Naive thymus-derived CD4-positive, alpha-beta T cell (primary cell): ENCODE measurements around the gene NOTO. TPM values are rescaled to one million over a fixed set of nuclear protein-coding genes. Genes with fewer than 3 reads are reported as not detected.
"Not testable (repeated sequence)": the region's sequence is repeated elsewhere in the genome, so short reads cannot be mapped to it uniquely, and the experiment has no call there.

Experiments used
- ATAC-seq: fragments of 150-1000 bp; cut with Tn5 transposase; 2 replicates; pipeline ENCODE4 v1.10.0; 2021; ENCODE audit warnings: mild to moderate bottlenecking, moderate library complexity
- CTCF ChIA-PET: fragments of 350-600 bp; sonication (Branson Sonifier 250); formaldehyde crosslinking; loops from one replicate; lab custom pipeline; 2021; ENCODE audit warnings: antibody characterized with exemption; lab: Charles Lee
- POLR2A ChIA-PET: fragments of 350-600 bp; sonication (Branson Sonifier 250); formaldehyde crosslinking; loops from one replicate; lab custom pipeline; 2021; ENCODE audit warnings: antibody characterized with exemption, inconsistent platforms; lab: Charles Lee
- DNase-seq, 9 donors: peaks; one replicate each; pipeline versions ENCODE4 v3.0.0 to v3.0.0-alpha.2; 2020 to 2022; ENCODE audit warnings: mixed read lengths in 1 of 9
- H3K27ac ChIP-seq: one replicate; pipeline ENCODE4 v1.7.0; 2013; ENCODE audit warnings: mild to moderate bottlenecking, low read depth, low read length, moderate library complexity
- H3K27me3 ChIP-seq, 2 donors: one replicate each; pipeline ENCODE4 v1.7.0; 2013; ENCODE audit warnings: low read length in 2 of 2, mild to moderate bottlenecking in 2 of 2, moderate library complexity in 2 of 2; ENCODE audit not compliant: control insufficient read depth in 2 of 2, insufficient read depth in 2 of 2
- H3K36me3 ChIP-seq, 3 experiments: 1 replicate in 2 of 3; 2 replicates in 1 of 3; pipeline ENCODE4 v1.7.0; 2013; ENCODE audit warnings: low read length in 3 of 3, mild to moderate bottlenecking in 3 of 3, moderate library complexity in 1 of 3; ENCODE audit not compliant: insufficient read depth in 3 of 3, control insufficient read depth in 2 of 3
- H3K4me1 ChIP-seq, 2 donors: one replicate each; pipeline ENCODE4 v1.7.0; 2013; ENCODE audit warnings: low read length in 2 of 2, mild to moderate bottlenecking in 2 of 2, moderate library complexity in 1 of 2; ENCODE audit not compliant: control insufficient read depth in 2 of 2, insufficient read depth in 2 of 2
- H3K4me3 ChIP-seq: 2 replicates; pipeline ENCODE4 v1.7.0; 2013; ENCODE audit warnings: mild to moderate bottlenecking, low read length
- H3K9me3 ChIP-seq, 3 experiments: 1 replicate in 2 of 3; 2 replicates in 1 of 3; pipeline ENCODE4 v1.7.0; 2013; ENCODE audit warnings: low read length in 3 of 3; ENCODE audit not compliant: control insufficient read depth in 2 of 3
- H3K27ac Mint-ChIP-seq, 9 donors: one replicate each; pipeline ENCODE4 v1.8.0; 2020 to 2022; ENCODE audit warnings: mixed read lengths in 9 of 9, mild to moderate bottlenecking in 8 of 9, moderate library complexity in 5 of 9, inconsistent platforms in 2 of 9
- H3K27me3 Mint-ChIP-seq, 5 donors: one replicate each; pipeline ENCODE4 v1.8.0; 2021 to 2022; ENCODE audit warnings: mixed read lengths in 5 of 5, mild to moderate bottlenecking in 1 of 5
- H3K36me3 Mint-ChIP-seq, 5 donors: one replicate each; pipeline ENCODE4 v1.8.0; 2020 to 2022; ENCODE audit warnings: mixed read lengths in 5 of 5, mild to moderate bottlenecking in 3 of 5, inconsistent platforms in 1 of 5
- H3K4me1 Mint-ChIP-seq, 7 donors: one replicate each; pipeline ENCODE4 v1.8.0; 2020 to 2022; ENCODE audit warnings: mixed read lengths in 7 of 7, mild to moderate bottlenecking in 3 of 7, inconsistent platforms in 1 of 7
- H3K4me3 Mint-ChIP-seq, 10 donors: one replicate each; pipeline ENCODE4 v1.8.0; 2020 to 2022; ENCODE audit warnings: mild to moderate bottlenecking in 10 of 10, mixed read lengths in 10 of 10, moderate library complexity in 6 of 10, inconsistent platforms in 2 of 10
- H3K9me3 Mint-ChIP-seq, 11 donors: one replicate each; pipeline ENCODE4 v1.8.0; 2020 to 2022; ENCODE audit warnings: mixed read lengths in 11 of 11, mild to moderate bottlenecking in 4 of 11, inconsistent platforms in 1 of 11, moderate library complexity in 1 of 11
- intact Hi-C, 2 donors: fragments of 100-400 bp; cut with micrococcal nuclease; formaldehyde crosslinking; loops; one replicate each; pipeline ENCODE4 v1.15.1; 2023
- polyA plus RNA-seq, 2 donors: library from polyadenylated mRNA; unstranded; fragments of 300-500 nt; fragmentation: Illumina TruSeq; gene quantifications; one replicate each; pipeline ENCODE4 v1.2.3, GENCODE V29; 2021
- total RNA-seq, 6 experiments: library from RNA in 5 of 6; stranded (reverse) in 5 of 6; gene quantifications; 1 replicate in 5 of 6; 2 replicates in 1 of 6; pipeline ENCODE4 v1.2.3 and lab custom pipeline; 2021 to 2026

Gene NOTO
- total and polyA plus RNA-seq, 7 experiments from 2014 or later = not detected

DNA sequence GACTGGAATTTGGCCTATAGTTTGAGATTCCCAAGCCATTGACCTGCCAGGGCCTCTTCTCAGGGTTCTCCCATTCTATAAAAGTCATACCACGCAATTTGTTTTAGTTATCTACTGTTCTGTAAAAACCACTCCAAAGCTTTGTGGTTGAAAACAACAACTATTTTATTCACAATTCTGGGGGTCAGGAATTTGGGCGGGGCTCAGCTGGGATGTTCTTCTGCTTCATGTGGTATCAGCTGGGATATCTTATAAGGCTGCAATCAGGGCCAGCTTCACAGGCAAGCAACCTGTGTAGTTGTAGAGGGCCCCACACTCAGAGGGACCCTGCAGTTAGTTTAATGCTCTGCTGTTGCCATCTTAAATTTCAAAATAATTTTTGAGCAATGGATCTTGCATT, 16.4 kb upstream of the NOTO start:
- Histone ChIP-seq H3K36me3 (no peaks in the 10 kb centered on the region), H3K9me3 (no peaks in the 10 kb centered on the region), H3K27ac (no peak overlapping the region), H3K27me3 (no peaks in the 10 kb centered on the region), H3K4me1 (no peaks in the 10 kb centered on the region), H3K4me3 (no peak overlapping the region)
- intact Hi-C loops = no loop called here
- Mint-ChIP-seq H3K9me3 (peaks cover 0 to 14% (median 0%) of the 10 kb centered on the region in 11 donors), H3K4me1 (peaks cover 0 to 6% (median 0%) of the 10 kb centered on the region in 7 donors), H3K27ac (no peak overlapping the region), H3K27me3 (peaks cover 5 to 36% (median 9%) of the 10 kb centered on the region in 5 donors), H3K36me3 (peaks cover 0 to 13% (median 4%) of the 10 kb centered on the region in 5 donors), H3K4me3 (no peak overlapping the region)
- no peak for DNase-seq
- ChIA-PET CTCF (interaction anchor here (1.8 kb wide), 1 partner anchor 9 kb away, joined by 9 read pairs; no protein-coding TSS in a partner anchor), POLR2A (no interaction called here)
- ATAC-seq = no peak

DNA sequence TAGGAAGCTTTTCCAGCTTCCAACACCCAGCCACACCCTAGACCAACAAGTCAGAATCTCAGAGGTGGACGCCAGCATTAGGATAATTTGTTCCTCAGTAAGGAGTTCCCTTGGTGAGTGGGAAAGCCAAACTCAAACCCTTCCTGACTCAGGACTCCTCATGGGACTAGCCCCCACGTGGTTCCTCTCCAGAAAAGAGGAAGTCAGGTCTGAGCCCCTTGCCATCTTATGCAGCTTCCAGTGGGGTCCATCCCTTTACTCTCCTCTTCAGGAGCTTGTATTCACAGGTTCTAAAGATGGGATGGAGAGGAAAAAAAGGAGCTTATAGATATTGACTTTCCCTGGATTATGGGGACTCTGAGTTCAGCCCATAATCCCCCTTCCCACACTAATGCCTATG, 14.8 kb upstream of the NOTO start:
- ATAC-seq = no peak
- peaks cover 4 to 31% (median 5%) of the 10 kb centered on the region in 5 donors for H3K27me3 Mint-ChIP-seq
- no peaks in the 10 kb centered on the region for H3K4me1 ChIP-seq
- intact Hi-C loops = no loop called here
- no peak overlapping the region for H3K27ac Mint-ChIP-seq
- H3K9me3 Mint-ChIP-seq = peaks cover 0 to 14% (median 0%) of the 10 kb centered on the region in 11 donors
- no peaks in the 10 kb centered on the region for H3K9me3 ChIP-seq
- no peaks in the 10 kb centered on the region for H3K27me3 ChIP-seq
- ChIA-PET POLR2A (interaction anchor here (1.0 kb wide), 1 partner anchor 10 kb away, joined by 4 read pairs; no protein-coding TSS in a partner anchor), CTCF (no interaction called here)
- peaks cover 0 to 13% (median 4%) of the 10 kb centered on the region in 5 donors for H3K36me3 Mint-ChIP-seq
- no peaks in the 10 kb centered on the region for H3K36me3 ChIP-seq
- no peak overlapping the region for H3K27ac ChIP-seq
- DNase-seq = no peak
- no peak overlapping the region for H3K4me3 Mint-ChIP-seq
- no peak overlapping the region for H3K4me3 ChIP-seq
- H3K4me1 Mint-ChIP-seq = peaks cover 0 to 3% (median 0%) of the 10 kb centered on the region in 7 donors

DNA sequence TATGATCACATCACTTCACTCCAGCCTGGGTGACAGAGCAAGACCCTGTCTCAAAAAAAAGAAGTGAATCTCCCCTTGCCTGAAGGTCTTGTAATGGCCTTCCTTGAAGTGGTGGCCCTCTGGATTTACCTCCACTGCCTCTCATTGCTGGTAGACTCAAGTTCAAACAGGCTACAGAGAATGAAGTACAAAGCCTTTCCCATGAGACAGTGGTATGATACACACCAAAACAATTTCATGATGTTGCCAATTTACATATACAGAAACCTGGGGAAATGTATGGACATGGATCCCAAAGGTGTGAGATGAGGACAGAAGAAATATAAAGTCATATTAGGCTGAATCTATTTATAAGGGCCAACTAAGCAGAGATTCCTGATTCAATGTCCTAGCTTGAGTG, 4.8 kb upstream of the NOTO start:
- H3K27me3 ChIP-seq = peaks cover 3 to 6% of the 10 kb centered on the region in 2 donors
- DNase-seq (no peak), ATAC-seq (no peak)
- no peak overlapping the region for H3K27ac ChIP-seq
- H3K4me3 ChIP-seq = no peak overlapping the region
- no peaks in the 10 kb centered on the region for H3K4me1 ChIP-seq
- H3K4me1 Mint-ChIP-seq = peaks cover 0 to 8% (median 7%) of the 10 kb centered on the region in 7 donors
- ChIA-PET POLR2A (interaction anchor here (0.6 kb wide), 1 partner anchor 20 kb away, joined by 3 read pairs; no protein-coding TSS in a partner anchor), CTCF (interaction anchor here (0.8 kb wide), 1 partner anchor 15 kb away, joined by 3 read pairs; no protein-coding TSS in a partner anchor)
- no peaks in the 10 kb centered on the region for H3K9me3 Mint-ChIP-seq
- no peaks in the 10 kb centered on the region for H3K9me3 ChIP-seq
- peaks cover 31 to 53% (median 33%) of the 10 kb centered on the region in 5 donors for H3K27me3 Mint-ChIP-seq
- peaks cover 0 to 3% (median 0%) of the 10 kb centered on the region in 5 donors for H3K36me3 Mint-ChIP-seq
- H3K36me3 ChIP-seq = no peaks in the 10 kb centered on the region
- H3K27ac Mint-ChIP-seq = no peak overlapping the region
- intact Hi-C loops = no loop called here
- no peak overlapping the region for H3K4me3 Mint-ChIP-seq

DNA sequence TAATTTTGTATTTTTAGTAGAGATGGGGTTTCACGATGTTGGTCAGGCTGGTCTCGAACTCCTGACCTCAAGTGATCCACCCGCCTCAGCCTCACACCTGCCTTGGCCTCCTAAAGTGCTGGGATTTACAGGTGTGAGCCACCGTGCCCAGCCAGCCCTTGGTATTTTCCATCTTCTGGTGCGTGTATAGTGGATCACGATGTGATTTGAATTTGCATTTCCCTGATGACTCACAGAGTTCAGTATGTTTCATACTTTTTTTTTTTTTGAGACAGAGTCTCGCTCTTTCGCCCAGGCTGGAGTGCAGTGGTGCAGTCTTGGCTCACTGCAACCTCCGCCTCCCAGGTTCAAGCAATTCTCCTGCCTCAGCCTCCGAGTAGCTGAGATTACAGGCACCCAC, 2.1 kb upstream of the NOTO start:
- CTCF ChIA-PET = interaction anchor here (0.7 kb wide), 1 partner anchor 176 kb away, joined by 4 read pairs; no protein-coding TSS in a partner anchor
- H3K27ac ChIP-seq, H3K4me3 ChIP-seq, H3K27ac Mint-ChIP-seq, intact Hi-C loops, H3K36me3 ChIP-seq, ATAC-seq, H3K27me3 ChIP-seq, H3K4me1 ChIP-seq, DNase-seq, H3K9me3 Mint-ChIP-seq, H3K4me3 Mint-ChIP-seq, POLR2A ChIA-PET, H3K9me3 ChIP-seq, H3K36me3 Mint-ChIP-seq: not testable (repeated sequence)
- peaks cover 47 to 65% (median 52%) of the 10 kb centered on the region in 5 donors for H3K27me3 Mint-ChIP-seq
- H3K4me1 Mint-ChIP-seq = peaks cover 0 to 13% (median 8%) of the 10 kb centered on the region in 7 donors

DNA sequence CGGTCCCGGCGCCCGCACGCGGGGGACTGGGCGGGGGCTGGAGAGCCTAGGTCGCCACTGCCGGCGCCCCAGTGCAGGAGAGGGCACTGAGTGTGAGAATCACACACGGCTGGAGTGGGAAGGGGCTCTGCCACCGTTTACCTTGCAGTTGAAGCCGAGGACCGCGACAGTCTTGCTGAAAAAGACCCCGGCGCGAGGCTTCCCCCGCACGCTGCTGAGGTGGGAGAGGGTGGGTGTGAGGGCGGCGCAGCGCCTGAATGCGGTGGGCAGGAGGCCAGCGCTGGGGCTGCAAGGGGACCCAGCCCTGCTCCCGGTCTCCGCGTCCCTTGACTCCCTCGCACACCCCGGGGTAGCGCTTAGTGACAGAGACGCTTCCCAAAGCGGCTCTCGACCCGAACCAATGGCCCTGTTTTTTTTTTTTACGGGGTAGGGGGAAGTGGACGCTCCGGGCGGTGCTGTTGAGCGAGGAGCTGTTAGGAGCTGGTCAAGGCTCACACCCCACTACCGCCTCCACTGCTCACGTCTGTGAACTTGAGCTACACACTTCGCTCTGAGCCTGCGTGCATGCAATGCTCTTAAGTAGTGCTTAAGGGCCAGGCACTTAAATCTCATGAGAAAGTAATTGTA, 794 bp downstream of the NOTO start:
- peak; percentile 47 for ATAC-seq
- H3K4me3 ChIP-seq = no peak overlapping the region
- Mint-ChIP-seq H3K9me3 (peaks cover 0 to 1% (median 0%) of the 10 kb centered on the region in 11 donors), H3K4me3 (peak overlapping the region in 8 of 10 donors; percentile 36 to 73 (median 57)), H3K4me1 (peaks cover 0 to 13% (median 8%) of the 10 kb centered on the region in 7 donors), H3K36me3 (peaks cover 0 to 3% (median 0%) of the 10 kb centered on the region in 5 donors), H3K27ac (no peak overlapping the region), H3K27me3 (peaks cover 48 to 67% (median 52%) of the 10 kb centered on the region in 5 donors)
- H3K9me3 ChIP-seq = no peaks in the 10 kb centered on the region
- H3K36me3 ChIP-seq = no peaks in the 10 kb centered on the region
- peaks cover 3 to 6% of the 10 kb centered on the region in 2 donors for H3K27me3 ChIP-seq
- H3K4me1 ChIP-seq = no peaks in the 10 kb centered on the region
- ChIA-PET POLR2A (no interaction called here), CTCF (interaction anchor here (1.2 kb wide), 1 partner anchor 10 kb away, joined by 4 read pairs; the partner anchor contains the start of gene SMYD5)
- DNase-seq = no peak
- no peak overlapping the region for H3K27ac ChIP-seq
- intact Hi-C loops = no loop called here

DNA sequence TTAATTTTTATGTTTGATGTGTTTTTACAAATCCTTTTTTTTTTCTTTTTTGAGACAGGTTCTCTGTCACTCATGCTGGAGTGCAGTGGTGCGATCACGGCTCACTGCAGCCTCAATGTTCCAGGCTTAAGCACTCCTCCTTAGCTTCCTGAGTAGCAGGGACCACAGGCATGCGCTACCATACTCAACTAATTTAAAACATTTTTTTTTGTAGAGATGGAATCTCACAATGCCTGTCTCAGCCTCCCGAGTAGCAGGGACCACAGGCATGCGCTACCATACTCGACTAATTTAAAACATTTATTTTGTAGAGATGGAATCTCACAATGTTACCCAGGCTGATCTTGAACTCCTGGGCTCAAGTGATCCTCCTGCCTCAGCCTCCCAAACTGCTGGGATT, 3.2 kb downstream of the NOTO start:
- Histone ChIP-seq H3K4me1 (no peaks in the 10 kb centered on the region), H3K36me3 (no peaks in the 10 kb centered on the region), H3K9me3 (no peaks in the 10 kb centered on the region), H3K27ac (no peak overlapping the region), H3K27me3 (peaks cover 3 to 6% of the 10 kb centered on the region in 2 donors), H3K4me3 (no peak overlapping the region)
- ChIA-PET CTCF (no interaction called here), POLR2A (no interaction called here)
- Mint-ChIP-seq H3K4me3 (no peak overlapping the region), H3K27me3 (peaks cover 41 to 52% (median 46%) of the 10 kb centered on the region in 5 donors), H3K36me3 (peaks cover 0 to 3% (median 0%) of the 10 kb centered on the region in 5 donors), H3K27ac (no peak overlapping the region), H3K4me1 (peaks cover 0 to 13% (median 8%) of the 10 kb centered on the region in 7 donors), H3K9me3 (peaks cover 0 to 1% (median 0%) of the 10 kb centered on the region in 11 donors)
- ATAC-seq = no peak
- DNase-seq = no peak
- intact Hi-C loops = no loop called here
